Fibroblast of skin of right quadriceps (primary cell): Measurements from ENCODE around the gene PTGES2.

Experiments
- DNase-seq: peaks from one replicate; pipeline ENCODE4 v3.0.0-alpha.2; 2013

Gene PTGES2

GRCh38 chr9:128127568-128127989 lies at the start of gene PTGES2:
TSS of gene PTGES2 (minus strand) at chr9:128127729. CDS start at chr9:128127717, 12 bp downstream.
- peak; percentile 88 for DNase-seq

GRCh38 chr9:128175726-128176125 lies 48.2 kb upstream of the PTGES2 start:
- no peak for DNase-seq

- peak; percentile 29 for DNase-seq
These were observed 47.6 kb upstream of the PTGES2 start for GRCh38 chr9:128175102-128175563.

- DNase-seq = no peak
These were observed 46.5 kb upstream of the PTGES2 start for GRCh38 chr9:128174062-128174461.

GRCh38 chr9:128169925-128170324 lies 42.4 kb upstream of the PTGES2 start:
- DNase-seq = no peak

GRCh38 chr9:128169492-128169891 lies 42.0 kb upstream of the PTGES2 start:
- DNase-seq = no peak

GRCh38 chr9:128168731-128169308 lies 41.3 kb upstream of the PTGES2 start:
- no peak for DNase-seq

- no peak for DNase-seq
These were observed 39.7 kb upstream of the PTGES2 start for GRCh38 chr9:128167209-128167608.

- no peak for DNase-seq
These were observed 38.6 kb upstream of the PTGES2 start for GRCh38 chr9:128166169-128166568.

- DNase-seq = no peak
These were observed 36.9 kb upstream of the PTGES2 start for GRCh38 chr9:128164307-128164885.

- DNase-seq = no peak
These were observed 36.2 kb upstream of the PTGES2 start for GRCh38 chr9:128163523-128164306.

- DNase-seq = no peak
These were observed 35.5 kb upstream of the PTGES2 start for GRCh38 chr9:128163027-128163515.

GRCh38 chr9:128162215-128163026 lies 34.9 kb upstream of the PTGES2 start:
- no peak for DNase-seq

GRCh38 chr9:128161215-128161902 lies 33.8 kb upstream of the PTGES2 start:
- no peak for DNase-seq

GRCh38 chr9:128160603-128160987 lies 33.1 kb upstream of the PTGES2 start:
- no peak for DNase-seq

- peak; percentile 95 for DNase-seq
These were observed 32.5 kb upstream of the PTGES2 start, which contains the start of gene BBLN for GRCh38 chr9:128159784-128160602. TSS of gene BBLN (plus strand) at chr9:128160265. CDS start at chr9:128160408, 143 bp downstream.

- DNase-seq = no peak
These were observed 31.9 kb upstream of the PTGES2 start for GRCh38 chr9:128159522-128159783.

GRCh38 chr9:128155736-128156500 lies 28.4 kb upstream of the PTGES2 start:
- no peak for DNase-seq

- DNase-seq = no peak
These were observed 26.6 kb upstream of the PTGES2 start for GRCh38 chr9:128153947-128154695.
